Measurements from ENCODE around the gene AQP2.

Gene AQP2

DNA sequence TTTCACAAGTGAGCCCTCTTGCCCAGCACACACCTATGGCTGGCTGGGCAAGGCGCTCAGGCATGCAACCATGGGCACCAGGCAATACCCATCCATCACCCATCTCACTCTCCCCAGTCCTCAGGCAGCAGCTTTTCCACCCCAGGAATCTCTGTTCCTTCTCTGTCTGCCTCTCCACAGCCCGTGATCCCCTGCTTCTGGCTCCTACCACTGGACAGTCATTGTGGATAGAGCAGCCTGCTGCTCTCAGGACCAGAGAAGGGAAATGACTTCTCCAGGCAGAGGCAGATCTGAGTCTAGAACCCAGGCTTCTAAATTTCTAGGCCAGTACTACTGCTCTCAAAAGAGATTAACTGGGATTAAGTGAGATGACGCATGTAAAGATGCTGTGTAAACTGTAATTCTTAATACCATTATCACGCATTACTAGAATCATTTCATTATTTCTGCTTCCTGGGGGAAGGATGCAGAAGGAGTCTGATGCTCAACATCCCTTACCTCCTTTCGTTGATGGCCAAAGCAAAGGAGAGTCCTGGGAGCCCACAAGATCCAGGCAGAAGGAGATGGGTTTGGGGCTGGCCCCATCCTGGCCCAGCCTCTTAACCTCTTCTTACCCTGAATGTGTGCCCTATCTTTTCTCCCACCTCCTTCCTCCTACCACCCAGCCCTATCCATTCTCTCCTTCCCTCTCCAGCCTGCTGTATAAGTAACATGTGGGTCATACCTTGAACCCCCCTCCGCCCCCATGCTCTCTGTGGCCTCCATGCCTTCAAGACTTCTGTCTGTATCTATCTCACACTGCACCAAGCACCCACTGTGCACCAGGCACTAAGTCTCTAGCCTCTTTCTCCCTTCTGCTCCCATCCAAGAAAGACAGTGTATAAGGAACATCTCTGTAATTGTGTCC is 6.4 kb downstream of the AQP2 start:
- FAIRE-seq, result no peak

DNA sequence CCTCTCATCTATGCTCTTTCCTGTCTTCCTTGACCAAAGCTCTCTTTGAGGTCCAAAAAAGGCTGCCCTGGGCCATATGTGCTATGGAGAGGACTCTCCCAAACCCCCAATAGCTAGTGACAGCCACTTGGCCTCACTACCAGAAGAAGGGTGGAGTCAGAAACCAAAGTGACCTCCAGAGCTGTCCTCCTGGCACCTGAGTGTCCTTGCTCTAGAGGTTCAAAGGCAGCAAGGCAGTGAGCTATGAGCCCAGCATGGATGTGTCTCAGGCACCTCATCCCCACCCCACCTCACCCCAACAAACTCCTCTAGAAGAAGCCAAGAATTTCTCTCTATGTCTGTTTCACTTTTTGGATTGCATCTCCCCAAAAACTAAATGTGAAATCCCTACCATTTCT is 7.0 kb downstream of the AQP2 start:
- FAIRE-seq, result no peak

DNA sequence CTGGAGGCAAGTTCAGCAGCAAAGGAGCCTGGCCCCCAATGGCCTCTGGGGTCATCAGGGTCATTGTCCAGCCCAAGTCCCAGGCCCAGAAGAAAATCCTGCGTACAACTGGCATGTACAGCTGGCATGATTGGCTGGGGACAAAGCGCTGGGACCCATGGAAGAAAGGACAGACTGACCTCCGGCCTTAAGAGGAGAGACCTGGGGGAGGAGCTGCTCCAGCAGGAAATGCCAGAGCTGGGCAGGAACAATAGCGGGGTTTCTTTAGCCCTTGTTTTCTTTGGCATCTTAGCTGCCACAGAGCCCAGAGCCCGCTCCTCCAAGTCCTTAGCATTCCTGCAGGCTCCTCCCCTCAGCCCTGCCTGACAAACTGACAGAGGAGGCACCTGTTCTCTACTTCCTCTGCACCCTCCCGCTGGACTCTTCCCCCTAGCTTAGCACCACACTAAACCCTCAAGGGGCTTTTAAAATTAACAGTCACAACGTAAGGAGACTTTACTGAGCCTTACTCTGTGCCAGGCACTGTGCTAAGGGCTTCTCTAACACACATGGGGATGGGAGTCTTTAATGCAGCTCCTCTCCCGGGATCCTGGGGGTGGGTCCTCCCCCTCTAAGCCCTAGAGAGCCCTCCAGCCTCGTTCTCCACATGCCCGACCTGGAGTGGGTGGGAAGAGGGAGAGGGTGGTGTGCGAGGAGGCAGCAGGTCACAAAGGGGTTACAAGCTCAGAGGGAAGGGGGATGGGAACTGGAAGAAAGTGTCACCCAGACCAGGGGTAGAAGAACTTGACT is 9.3 kb downstream of the AQP2 start:
- FAIRE-seq, result no peak

DNA sequence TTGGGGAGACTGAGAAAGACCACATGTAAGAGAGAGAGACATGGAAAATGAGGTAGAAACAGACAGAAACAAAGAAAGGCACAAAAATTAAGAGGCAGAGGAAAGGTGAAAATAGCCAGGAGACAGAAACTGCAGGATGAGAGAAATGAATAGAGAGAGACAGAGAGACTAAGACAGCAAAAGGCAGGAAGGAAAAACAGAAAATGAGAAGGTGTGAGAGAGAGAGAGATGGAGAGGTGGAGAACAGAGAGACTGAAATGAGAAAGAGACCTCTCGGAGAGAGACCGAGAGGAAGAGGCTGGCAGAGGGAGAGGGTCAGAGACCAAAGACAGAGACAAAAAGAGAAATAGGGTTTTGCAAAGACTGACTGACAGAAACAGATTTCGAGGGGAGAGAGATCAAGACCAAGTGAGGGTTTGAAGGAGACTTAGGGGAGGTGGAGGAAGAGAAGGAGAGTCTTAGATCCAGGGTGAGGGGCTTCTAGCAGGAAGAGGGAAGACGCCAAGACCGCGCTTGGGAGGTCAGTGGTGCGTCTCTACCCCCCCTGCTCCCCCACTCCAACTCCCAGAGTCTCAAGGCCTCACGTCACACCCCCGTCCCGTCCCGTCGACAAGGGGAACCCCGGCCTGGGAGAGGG is 10.1 kb downstream of the AQP2 start:
- no peak for FAIRE-seq

DNA sequence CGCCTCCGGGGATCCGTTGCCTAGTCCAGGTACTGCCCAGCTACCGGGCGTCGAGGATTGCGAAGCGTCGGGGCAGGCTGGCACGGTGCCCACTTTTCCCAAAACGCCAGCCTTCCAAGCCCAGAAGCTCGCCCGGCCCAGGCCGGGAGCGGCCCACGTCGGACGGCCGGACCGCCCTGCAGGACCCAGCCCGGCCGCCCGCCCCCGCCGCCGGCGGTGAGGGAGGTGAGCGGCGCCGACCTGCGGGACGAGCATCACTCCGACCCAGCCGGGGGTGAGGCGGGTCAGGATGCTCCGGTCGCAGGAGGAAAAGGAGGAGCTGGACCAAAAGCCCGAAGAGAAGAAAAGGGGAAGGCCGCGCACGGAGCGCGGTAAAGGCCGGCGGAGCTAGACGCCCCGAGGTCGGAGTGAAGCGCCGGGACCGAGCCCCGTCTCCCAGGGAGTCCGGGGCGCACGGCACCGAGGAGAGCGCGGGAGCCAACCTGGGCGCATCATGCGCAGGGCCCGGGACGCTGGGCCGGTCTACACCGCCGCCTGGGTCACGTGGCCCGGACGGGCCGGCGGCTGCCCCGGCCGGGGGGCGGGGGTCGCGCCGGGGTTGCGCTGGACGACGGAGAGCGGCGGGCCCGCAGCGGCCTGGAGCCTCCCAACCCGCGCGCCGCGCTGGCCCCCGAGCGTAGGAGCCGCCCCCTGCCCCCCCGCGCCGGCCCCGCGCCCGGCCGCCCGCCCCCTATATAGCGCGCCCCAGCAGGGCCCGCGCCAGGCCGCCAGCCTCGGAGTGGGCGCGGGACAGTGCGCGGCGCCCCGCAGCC is 10.8 kb downstream of the AQP2 start, which contains the start of gene AQP5:
AQP5 (plus strand) TSS at position 762 of the 812 bp plus-strand sequence. CDS start 146 bp downstream, outside the sequence.
- FAIRE-seq, result no peak

DNA sequence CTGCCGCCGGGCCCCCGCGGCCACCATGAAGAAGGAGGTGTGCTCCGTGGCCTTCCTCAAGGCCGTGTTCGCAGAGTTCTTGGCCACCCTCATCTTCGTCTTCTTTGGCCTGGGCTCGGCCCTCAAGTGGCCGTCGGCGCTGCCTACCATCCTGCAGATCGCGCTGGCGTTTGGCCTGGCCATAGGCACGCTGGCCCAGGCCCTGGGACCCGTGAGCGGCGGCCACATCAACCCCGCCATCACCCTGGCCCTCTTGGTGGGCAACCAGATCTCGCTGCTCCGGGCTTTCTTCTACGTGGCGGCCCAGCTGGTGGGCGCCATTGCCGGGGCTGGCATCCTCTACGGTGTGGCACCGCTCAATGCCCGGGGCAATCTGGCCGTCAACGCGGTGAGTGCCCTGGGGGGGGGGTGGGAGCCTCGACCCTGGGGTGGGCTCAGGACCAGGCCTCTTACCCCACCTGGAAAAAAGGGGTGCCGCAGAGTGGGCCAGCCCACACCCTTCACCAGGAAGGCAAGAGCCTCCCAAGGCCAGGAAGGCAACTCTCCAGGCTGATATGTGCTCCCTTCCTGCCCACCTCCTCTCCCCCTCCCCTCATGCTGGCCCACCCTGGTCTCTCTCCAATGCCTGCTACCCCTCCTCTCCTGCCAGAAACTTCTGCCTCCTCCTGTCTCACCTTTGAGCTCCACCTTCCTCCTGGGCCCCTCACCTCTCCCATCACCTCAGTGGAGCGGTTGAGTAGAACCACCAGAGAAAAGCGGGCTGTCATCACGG is 11.6 kb downstream of the AQP2 start:
- FAIRE-seq, result no peak

DNA sequence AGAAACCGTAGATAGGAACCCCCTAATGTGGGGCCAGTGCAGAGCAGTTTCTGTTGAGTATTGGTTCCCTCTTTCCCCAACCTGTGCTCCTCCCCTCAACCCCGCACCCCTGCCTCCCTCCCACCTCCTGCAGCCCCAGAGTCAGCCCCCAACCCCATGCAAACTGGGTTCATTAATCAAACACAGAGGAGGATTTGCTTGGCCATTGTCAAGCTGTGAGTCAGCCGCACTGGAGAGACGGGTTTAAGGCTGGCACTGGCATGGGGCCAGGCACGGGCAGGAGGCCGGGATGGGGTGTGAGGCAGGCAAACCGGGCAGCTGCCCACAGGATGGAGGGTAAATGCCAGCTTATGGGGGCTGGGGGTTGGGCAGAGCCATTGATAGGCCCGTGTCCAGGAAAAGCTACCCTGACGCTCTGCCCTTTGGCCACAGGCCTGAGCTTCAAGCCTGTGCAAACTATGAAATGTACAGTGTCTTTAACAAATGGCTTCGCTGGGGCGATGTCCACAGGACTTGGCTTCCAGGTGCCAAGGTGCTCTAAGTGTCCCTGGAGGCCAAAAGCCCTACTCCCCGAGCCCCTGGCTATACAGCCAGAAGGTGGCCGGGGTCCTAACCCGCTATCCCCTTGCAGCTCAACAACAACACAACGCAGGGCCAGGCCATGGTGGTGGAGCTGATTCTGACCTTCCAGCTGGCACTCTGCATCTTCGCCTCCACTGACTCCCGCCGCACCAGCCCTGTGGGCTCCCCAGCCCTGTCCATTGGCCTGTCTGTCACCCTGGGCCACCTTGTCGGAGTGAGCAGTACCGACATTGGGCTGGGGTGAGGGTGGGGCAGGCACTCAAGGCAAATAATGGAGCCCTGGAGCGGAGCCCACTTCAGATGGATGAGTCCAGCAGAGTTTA is 12.6 kb downstream of the AQP2 start:
- FAIRE-seq, result no peak

DNA sequence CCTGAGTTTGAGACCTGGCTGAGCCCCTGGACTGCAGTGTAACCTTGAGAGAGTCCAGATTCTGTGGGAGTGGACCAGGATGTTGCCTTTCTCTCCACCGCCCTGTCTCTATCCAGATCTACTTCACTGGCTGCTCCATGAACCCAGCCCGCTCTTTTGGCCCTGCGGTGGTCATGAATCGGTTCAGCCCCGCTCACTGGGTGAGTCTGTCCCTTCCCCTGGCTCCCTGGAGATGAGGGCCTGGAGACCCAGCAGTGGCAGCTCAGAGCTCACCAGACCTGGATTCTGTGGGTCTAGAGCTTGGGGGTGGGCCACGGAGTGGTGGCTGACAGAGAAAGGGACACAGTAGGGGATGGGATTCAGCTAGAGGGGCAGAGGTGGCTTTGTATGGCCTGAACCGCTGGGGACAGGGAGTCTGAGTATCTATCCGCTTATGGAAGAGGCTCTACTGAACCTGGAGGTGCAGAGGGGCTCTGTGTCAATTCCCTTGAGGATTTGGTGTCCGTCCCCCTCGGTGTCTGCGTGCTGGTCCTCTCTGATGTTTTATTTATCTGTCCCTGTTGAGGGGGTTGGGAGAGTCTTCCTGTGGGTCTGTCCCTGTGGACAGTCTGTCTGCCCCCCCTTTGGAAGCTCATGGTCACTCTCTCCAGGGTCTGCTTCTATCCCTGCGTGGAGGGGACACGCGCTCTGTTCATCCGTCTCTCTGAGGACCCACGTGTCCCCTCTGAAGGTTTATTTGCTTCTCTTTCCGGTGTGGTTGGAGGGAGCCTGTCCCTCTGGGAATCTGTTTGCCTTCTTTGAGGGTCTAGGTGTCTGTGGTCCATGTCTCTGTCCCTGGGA is 13.7 kb downstream of the AQP2 start:
- FAIRE-seq, result no peak

DNA sequence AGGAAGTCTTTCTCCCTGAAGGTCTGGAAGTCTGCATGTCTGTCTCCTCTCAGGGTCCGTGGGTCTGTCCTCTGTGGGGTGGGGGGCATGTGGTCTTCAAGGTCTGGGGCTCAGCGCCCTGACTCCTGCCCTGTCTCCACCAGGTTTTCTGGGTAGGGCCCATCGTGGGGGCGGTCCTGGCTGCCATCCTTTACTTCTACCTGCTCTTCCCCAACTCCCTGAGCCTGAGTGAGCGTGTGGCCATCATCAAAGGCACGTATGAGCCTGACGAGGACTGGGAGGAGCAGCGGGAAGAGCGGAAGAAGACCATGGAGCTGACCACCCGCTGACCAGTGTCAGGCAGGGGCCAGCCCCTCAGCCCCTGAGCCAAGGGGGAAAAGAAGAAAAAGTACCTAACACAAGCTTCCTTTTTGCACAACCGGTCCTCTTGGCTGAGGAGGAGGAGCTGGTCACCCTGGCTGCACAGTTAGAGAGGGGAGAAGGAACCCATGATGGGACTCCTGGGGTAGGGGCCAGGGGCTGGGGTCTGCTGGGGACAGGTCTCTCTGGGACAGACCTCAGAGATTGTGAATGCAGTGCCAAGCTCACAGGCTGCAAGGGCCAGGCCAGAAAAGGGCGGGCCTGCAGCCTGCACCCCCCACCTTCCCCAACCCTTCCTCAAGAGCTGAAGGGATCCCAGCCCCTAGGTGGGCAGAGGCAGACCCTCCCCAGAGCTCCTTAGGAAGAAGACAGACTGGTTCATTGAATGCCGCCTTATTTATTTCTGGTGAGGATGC is 14.5 kb downstream of the AQP2 start:
- FAIRE-seq, result no peak

DNA sequence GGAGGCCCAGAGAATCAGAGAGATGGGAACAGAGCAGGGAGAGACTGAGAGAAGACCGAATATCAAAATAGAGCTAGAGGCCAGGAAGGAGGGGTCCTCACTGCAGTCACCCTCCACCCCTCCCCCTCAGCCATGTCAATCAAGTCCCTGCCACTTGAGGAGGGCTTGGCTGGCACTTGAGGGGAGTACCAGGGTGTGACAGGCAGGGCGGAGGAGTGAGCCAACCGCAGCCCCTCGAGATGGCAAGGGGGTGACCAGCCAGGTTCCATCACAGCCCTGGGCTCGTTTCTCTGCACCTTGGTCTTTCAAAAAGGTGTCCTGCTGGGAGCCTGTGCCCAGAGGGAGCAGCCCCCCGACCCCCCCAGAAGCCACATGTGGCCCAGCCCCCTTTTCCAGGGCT is 15.3 kb downstream of the AQP2 start:
- no peak for FAIRE-seq

DNA sequence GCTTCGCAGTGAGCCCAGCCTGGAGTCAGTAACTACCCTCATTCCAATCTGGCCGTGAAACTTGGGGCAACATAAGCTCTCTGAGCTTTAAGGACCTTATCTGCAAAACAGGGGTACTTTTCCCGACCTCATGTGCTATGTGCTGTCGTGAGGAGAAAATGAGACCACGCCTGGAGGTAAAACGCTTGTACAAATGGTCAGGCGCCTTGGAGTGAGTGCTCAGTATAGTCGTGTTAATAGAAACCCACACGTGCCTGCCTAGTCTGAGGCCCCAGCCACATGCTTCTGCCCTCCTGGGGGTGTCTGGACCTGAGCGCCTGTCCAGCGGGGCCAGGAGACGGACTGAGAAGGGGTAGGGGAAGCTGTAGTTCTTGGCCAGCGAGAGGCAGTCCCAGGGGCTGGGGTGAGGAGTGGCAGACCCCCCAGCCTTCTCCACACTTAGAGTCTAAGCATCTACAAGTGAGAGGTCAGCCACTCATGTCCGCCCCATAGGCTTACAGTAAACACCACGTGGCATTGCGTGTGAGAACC is 16.0 kb downstream of the AQP2 start:
- no peak for FAIRE-seq

DNA sequence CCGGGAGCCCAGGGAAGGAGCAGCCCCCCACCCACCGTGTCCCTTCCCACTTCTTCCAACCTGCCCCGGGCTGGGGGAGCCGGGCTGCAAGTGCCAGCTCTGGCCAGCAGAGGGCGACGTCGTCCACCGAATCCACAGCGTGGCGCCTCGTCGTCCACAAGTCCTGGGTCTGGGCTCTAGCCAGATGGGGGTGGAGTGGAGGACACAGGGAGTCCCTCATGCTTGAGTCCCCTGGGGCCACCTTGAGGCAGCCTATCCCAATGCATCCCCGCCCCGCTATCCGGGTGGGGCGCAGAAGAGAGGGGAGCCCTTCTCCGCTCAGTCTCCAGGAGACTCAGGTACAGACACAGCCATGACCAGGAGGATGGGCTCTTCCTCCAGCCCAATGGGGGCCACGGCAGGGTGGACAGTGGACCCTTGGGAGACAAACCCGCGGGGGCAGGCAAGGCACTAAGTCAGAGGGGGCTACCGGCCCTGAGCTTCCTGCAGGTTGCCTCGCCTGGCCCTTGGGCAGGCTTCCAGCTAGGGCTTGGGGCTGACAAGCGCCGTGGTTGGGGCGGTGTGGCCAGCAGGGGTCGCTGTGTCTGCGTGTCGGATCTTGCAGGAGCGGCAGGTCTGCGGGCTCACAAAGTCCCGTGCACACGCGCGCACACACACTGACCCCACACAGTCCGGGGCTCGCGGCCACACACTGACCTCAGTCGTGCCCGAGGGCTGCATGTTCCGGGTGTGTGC is 16.7 kb downstream of the AQP2 start:
- no peak for FAIRE-seq

DNA sequence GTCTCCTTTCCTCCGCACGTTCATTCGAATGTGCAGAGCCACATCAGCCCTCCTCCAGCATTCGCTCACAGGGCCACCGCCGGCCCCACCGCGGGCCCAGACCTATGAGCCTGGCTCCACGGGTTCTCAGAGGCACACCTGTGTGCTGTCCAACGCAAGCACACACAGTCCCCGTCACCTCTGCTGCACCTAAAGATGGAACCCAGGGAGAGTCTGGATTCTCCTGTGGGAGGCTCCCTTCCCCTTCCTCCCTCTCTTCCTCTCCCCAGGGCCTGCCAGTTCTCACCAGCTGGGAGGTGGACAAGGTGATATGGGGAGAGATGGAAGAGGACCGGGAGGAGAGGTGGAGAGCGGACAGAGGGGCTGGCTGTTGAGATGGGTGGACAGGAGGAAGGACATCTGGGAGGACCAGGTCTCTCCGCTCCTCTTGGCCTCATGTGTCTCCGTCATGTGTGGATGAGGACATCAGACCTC is 17.3 kb downstream of the AQP2 start:
- no peak for FAIRE-seq

DNA sequence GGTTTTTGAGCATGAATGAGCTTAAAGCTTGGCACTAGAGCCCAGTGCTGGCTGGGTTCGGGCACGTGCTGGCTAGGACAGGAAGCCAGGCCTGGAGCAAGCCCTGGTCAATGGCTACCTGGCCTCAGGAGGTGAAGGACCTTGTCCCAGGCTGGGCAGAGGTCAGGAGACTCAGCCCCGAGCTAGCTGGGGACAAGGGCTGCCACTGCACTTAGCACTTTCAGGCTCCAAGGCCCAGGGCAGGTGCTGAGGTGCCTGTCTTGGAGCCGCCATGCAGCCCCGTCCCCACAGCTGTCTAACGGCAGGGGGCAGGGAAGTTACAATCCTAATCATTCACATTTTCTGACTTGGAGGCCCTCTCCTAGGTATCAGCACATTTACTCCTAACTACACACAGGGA is 17.9 kb downstream of the AQP2 start:
- FAIRE-seq, result no peak

DNA sequence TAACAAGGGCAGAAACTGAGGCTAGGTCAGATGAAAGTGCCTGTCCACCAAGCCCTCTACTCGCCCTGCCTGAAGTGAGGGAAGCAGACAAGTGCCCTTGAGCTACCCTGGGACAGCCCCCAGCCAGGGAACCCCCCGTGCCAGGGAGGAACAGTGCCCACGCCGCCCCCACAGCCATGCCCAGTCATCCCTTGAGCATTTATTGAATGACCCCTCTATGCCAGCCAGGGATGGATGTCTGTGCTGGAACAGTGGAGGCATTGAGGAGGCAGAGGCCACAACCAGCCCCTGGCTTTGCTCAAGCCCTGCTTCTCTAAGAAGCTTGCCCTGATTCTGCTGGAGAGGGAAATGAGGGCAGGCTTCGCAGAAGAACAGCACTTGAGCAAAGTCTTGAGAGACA is 18.5 kb downstream of the AQP2 start:
- no peak for FAIRE-seq

DNA sequence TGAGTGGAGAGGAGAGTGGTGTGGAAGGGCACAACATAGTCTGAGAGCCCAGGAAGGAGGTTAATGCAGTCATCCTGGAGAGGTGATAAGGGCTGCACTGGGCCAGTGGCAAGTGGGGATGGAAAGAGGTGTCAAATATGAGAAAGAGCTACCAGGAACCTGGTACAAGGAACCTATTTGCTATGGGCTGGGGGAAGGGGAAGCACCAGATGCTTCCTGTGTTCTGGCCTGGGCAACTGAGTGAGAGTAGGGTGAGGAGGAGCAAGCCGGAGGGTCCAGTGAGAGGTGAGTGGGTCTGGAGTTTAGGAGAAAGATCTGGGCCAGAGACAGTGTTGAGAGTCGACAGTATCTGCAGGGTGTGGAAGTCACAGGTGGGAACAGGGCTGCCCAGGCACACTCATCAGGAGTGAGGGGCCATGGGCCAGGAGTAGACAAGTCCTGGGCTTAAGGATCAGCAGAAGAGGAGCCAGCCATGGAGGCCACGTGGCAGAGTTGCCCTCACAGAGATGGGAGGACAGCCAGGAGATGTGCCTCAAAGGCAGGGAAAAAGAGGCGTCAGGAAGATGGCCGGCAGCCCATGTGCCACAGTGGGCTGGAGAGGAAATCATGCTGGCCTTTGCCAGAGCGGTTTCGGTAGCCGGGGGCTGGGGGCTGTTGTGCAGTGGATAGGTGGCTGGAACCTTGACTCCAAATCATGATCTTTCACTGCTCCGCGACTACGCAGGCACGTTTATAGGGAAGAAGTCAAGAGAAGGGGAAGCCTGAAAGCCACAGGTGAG is 19.3 kb downstream of the AQP2 start:
- FAIRE-seq, result no peak

DNA sequence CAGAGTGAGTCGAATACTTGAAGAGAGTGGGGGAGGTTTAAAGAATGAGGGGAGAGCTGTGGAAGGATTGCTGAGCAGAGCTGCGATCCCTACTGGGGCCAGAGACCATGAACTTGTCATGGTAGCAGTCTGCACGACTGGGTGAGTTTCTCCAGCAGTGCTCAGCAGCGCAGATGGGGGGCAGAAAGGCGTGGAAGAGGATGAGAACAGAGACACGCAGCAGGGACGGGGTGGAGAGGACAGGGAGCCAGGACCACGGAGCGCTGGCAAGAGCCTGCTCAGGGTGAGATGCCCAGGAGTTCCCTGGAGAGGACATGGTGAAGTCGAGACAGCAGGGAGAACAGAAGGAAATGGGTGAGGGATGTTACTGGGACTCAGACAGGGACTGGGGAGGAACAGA is 20.1 kb downstream of the AQP2 start:
- no peak for FAIRE-seq
